Calu3 (cell line): ENCODE data around the gene SBF2. TPM values are rescaled to one million over a fixed set of nuclear protein-coding genes. Genes with fewer than 3 reads are reported as not detected.

Experiments
- BruUV-seq: library from RNA; stranded (reverse); fragments of 400-500 nt; replicated peaks from 2 replicates; lab custom pipeline; 2021; lab: Mats Ljungman, UMichigan
- CTCF ChIA-PET: fragments of 300-600 bp; sonication (Branson Sonifier 250); formaldehyde crosslinking; loops from one replicate; lab custom pipeline; 2022; ENCODE audit warnings: antibody characterized with exemption; lab: Charles Lee
- DNase-seq: peaks from one replicate; pipeline ENCODE4 v3.0.0; 2022
- H3K27ac Mint-ChIP-seq: one replicate; pipeline ENCODE4 v1.8.0; 2022; ENCODE audit warnings: mixed read lengths; ENCODE audit not compliant: unreplicated experiment
- H3K27me3 Mint-ChIP-seq: one replicate; pipeline ENCODE4 v1.8.0; 2022; ENCODE audit warnings: mixed read lengths; ENCODE audit not compliant: unreplicated experiment
- H3K36me3 Mint-ChIP-seq: one replicate; pipeline ENCODE4 v1.8.0; 2022; ENCODE audit warnings: mild to moderate bottlenecking, moderate library complexity, mixed read lengths; ENCODE audit not compliant: insufficient read depth, unreplicated experiment
- H3K4me1 Mint-ChIP-seq: one replicate; pipeline ENCODE4 v1.8.0; 2022; ENCODE audit warnings: mild to moderate bottlenecking, low read depth, mixed read lengths; ENCODE audit not compliant: unreplicated experiment
- H3K4me3 Mint-ChIP-seq: one replicate; pipeline ENCODE4 v1.8.0; 2022; ENCODE audit warnings: mild to moderate bottlenecking, low read depth, moderate library complexity, mixed read lengths; ENCODE audit not compliant: unreplicated experiment
- H3K9me3 Mint-ChIP-seq: one replicate; pipeline ENCODE4 v1.8.0; 2022; ENCODE audit warnings: low read depth, mixed read lengths; ENCODE audit not compliant: unreplicated experiment
- CTCF ChIP-seq: fragments of 200-600 bp; IDR thresholded peaks from one replicate; pipeline ENCODE4 v1.8.0; 2022; ENCODE audit warnings: antibody characterized with exemption; ENCODE audit not compliant: unreplicated experiment
- intact Hi-C: fragments of 100-400 bp; cut with micrococcal nuclease; formaldehyde crosslinking; loops from one replicate; pipeline ENCODE4 v1.10.0; 2022; ENCODE audit not compliant: unreplicated experiment
- total RNA-seq: library from RNA; stranded (reverse); gene quantifications from 2 replicates; pipeline ENCODE4 v1.2.3, GENCODE V29; 2022

SBF2 gene
- total RNA-seq, 1 experiment from 2014 or later, result 39.0 TPM

DNA sequence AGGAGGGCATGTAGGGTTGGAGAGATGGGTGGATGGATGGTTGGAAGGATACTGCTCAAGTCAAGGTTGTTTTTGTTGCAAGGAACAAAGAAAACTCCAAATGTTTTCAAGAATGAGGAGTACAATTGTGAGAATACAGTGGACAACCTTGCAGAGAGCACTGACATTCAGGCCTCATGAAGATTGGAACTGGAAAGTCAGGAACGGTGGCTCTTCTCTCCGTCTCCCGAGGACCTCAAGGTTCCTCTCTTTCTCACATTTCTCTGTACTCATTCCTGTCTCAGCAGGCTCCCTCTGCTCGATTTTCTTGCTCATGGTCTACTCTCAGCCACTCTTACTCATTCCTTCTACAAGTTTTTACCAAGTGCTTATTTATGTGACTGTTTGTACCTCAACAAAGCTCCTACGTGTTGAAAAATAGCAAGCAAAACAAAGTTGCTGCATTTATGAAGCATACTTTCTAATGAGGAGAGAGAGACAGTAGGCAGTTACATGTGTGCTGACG is 532.5 kb downstream of the SBF2 start:
- intact Hi-C loops, result loop anchor here (5.0 kb wide), 1 partner anchor 976 kb away; no protein-coding TSS in a partner anchor
- H3K27ac Mint-ChIP-seq, result no peak overlapping the region
- no peak overlapping the region for H3K4me3 Mint-ChIP-seq
- H3K4me1 Mint-ChIP-seq, result peaks cover 34% of the 10 kb centered on the region
- DNase-seq, result no peak
- CTCF ChIA-PET, result no interaction called here
- no peaks in the 10 kb centered on the region for H3K9me3 Mint-ChIP-seq
- H3K27me3 Mint-ChIP-seq, result no peaks in the 10 kb centered on the region
- H3K36me3 Mint-ChIP-seq, result peaks cover 27% of the 10 kb centered on the region
- no peak for TF ChIP-seq CTCF
- no TSS peak for BruUV-seq

- H3K4me3 Mint-ChIP-seq, result peak overlapping the region; percentile 81
- BruUV-seq, result no TSS peak
- DNase-seq, result no peak
- no peak for TF ChIP-seq CTCF
- intact Hi-C loops, result loop anchor here (5.0 kb wide), 1 partner anchor 977 kb away; no protein-coding TSS in a partner anchor
- H3K27ac Mint-ChIP-seq, result peak overlapping the region; percentile 95
- H3K4me1 Mint-ChIP-seq, result peaks cover 27% of the 10 kb centered on the region
- no peaks in the 10 kb centered on the region for H3K9me3 Mint-ChIP-seq
- peaks cover 33% of the 10 kb centered on the region for H3K36me3 Mint-ChIP-seq
- H3K27me3 Mint-ChIP-seq, result no peaks in the 10 kb centered on the region
- CTCF ChIA-PET, result interaction anchor here (0.5 to 1.7 kb wide), 6 partner anchors 147 to 606 kb away, joined by 3 to 12 read pairs (median 4); partner anchors contain the start of gene ADM
These were observed 533.8 kb downstream of the SBF2 start for GRCh38 chr11:9760193-9760575.

- H3K4me1 Mint-ChIP-seq, result peaks cover 21% of the 10 kb centered on the region
- H3K4me3 Mint-ChIP-seq, result peak overlapping the region; percentile 81
- peak overlapping the region; percentile 95 for H3K27ac Mint-ChIP-seq
- intact Hi-C loops, result loop anchor here (2.0 to 5.0 kb wide), 5 partner anchors 213 to 978 kb away; no protein-coding TSS in a partner anchor
- H3K27me3 Mint-ChIP-seq, result no peaks in the 10 kb centered on the region
- H3K36me3 Mint-ChIP-seq, result peaks cover 33% of the 10 kb centered on the region
- DNase-seq, result peak; percentile 90
- BruUV-seq, result no TSS peak
- CTCF ChIA-PET, result interaction anchor here (0.5 to 1.7 kb wide), 6 partner anchors 146 to 607 kb away, joined by 3 to 12 read pairs (median 4); partner anchors contain the start of gene ADM
- no peaks in the 10 kb centered on the region for H3K9me3 Mint-ChIP-seq
- TF ChIP-seq CTCF, result no peak
These were observed 534.4 kb downstream of the SBF2 start for GRCh38 chr11:9759519-9760192.

GRCh38 chr11:9758637-9759518 is 535.1 kb downstream of the SBF2 start:
- TF ChIP-seq CTCF, result no peak
- H3K4me1 Mint-ChIP-seq, result peaks cover 21% of the 10 kb centered on the region
- H3K27me3 Mint-ChIP-seq, result no peaks in the 10 kb centered on the region
- CTCF ChIA-PET, result interaction anchor here (1.1 to 1.7 kb wide), 6 partner anchors 146 to 608 kb away, joined by 3 to 12 read pairs (median 4); partner anchors contain the start of gene ADM
- H3K27ac Mint-ChIP-seq, result peak overlapping the region; percentile 95
- H3K9me3 Mint-ChIP-seq, result no peaks in the 10 kb centered on the region
- BruUV-seq, result TSS peak; percentile 55
- H3K36me3 Mint-ChIP-seq, result peaks cover 33% of the 10 kb centered on the region
- intact Hi-C loops, result loop anchor here (2.0 to 5.0 kb wide), 4 partner anchors 214 to 608 kb away; no protein-coding TSS in a partner anchor
- peak overlapping the region; percentile 81 for H3K4me3 Mint-ChIP-seq
- DNase-seq, result peak; percentile 63
